Urinary bladder (tissue), 4 donors: ENCODE measurements around the gene U2AF1L4. TPM values are rescaled to one million over a fixed set of nuclear protein-coding genes. Genes with fewer than 3 reads are reported as not detected.
A peak's percentile ranks its signal among the peaks of the same experiment; 100 is the strongest.
"Not testable (repeated sequence)": the region's sequence is repeated elsewhere in the genome, so short reads cannot be mapped to it uniquely, and the experiment has no call there.

Source experiments
- DNase-seq: peaks from one replicate; pipeline ENCODE4 v3.0.0-alpha.2; 2015; ENCODE audit errors: extremely low spot score
- H3K27ac ChIP-seq: one replicate; pipeline ENCODE4 v1.5.1; 2013; ENCODE audit warnings: low read depth, mild to moderate bottlenecking, moderate library complexity
- H3K36me3 ChIP-seq: one replicate; pipeline ENCODE4 v1.6.1; 2013; ENCODE audit warnings: mild to moderate bottlenecking, moderate library complexity; ENCODE audit not compliant: insufficient read depth
- H3K4me1 ChIP-seq: one replicate; pipeline ENCODE4 v1.6.1; 2013; ENCODE audit warnings: mild to moderate bottlenecking, moderate library complexity; ENCODE audit not compliant: insufficient read depth
- H3K4me3 ChIP-seq: one replicate; pipeline ENCODE4 v1.5.1; 2013; ENCODE audit warnings: low read depth, low read length
- WGBS: extraction: QIAGEN DNeasy Blood & Tissue Kit; methylation state at CpG from one replicate; pipeline ENCODE4 v1.1.7; 2013; 5-methylcytosine and 5-hydroxymethylcytosine counted together
- polyA plus RNA-seq: library from polyadenylated mRNA; stranded (reverse); fragments of 200-250 nt; gene quantifications from one replicate; pipeline ENCODE4 v1.2.3, GENCODE V29; 2013
- total RNA-seq: library from RNA; depleted of rRNA; stranded (reverse); fragments of >200 nt; gene quantifications from one replicate; pipeline ENCODE4 v1.2.3, GENCODE V29; 2014
- donor health status: healthy with polysubstance abuse.
- donor health status: healthy.

Gene U2AF1L4
- total and polyA plus RNA-seq, 2 donors, result 9.6 to 25.3 TPM

DNA sequence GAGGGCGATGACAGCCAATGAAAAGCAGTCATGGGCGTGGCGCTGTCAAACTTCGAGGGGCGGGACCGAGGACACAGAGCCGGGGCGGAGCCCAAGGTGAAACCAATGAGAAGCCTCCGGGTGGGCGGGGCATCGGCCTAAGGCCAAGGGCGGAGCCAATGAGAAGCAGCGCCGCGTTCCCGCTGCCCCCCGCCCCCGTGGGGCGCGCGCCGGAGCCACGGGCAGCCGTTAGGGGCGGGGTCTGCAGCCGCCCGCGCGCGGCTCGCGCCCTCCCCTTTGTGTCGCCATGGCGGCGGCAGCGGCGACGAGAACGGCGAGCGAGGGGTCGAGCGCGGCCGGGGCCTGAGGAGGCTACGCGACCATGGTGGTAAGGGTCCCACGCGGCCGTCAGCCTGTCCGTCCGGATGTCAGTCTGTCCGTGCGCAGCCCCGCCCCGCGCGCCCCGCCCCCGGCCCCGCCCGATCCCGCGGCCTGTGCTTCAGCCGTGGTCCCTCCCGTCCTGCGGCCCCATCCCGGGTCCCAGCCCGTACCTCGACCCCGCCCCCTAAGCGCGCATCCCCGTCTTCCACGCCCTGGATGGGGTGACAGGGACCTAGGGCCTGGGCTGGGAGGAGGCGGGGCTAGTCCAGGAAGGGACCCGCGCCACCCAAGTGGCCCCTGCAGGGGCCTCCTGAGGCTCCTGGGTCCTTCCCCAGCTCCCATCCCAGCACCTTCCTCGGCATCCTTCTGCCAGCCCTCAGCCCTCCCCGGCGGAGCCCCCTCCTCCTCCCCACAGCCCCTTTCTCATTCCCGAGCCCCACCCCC, 30.3 kb upstream of the U2AF1L4 start, which contains the start of gene ARHGAP33:
ARHGAP33 (plus strand) TSS at position 267 of the 804 bp plus-strand sequence; CDS start at position 362, 95 bp downstream.
- H3K36me3 ChIP-seq, result no peaks in the 10 kb centered on the region
- H3K27ac ChIP-seq, result no peak within 1 kb of the TSS
- peak within 1 kb of the TSS; percentile 83 for H3K4me3 ChIP-seq
- H3K4me1 ChIP-seq, result no peaks in the 10 kb centered on the region
- WGBS, result 1% methylated on average over 80 of the region's 82 CpGs
- peak; percentile 94 for DNase-seq

DNA sequence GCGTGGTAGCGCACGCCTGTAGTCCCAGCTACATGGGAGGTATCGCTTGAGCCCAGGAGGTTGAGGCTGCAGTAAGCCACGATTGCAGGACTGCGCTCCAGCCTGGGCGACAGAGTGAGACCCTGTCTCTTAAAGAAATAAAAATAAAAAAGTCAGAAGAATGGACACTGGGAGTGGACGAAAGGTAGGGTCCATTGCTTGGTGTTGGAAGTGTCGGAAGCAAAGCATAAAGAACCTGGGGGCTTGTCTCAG, 29.8 kb upstream of the U2AF1L4 start:
- 36% methylated on average over 9 of the region's 9 CpGs for WGBS
- Histone ChIP-seq H3K36me3 (no peaks in the 10 kb centered on the region), H3K4me1 (no peaks in the 10 kb centered on the region), H3K4me3 (peak overlapping the region; percentile 83), H3K27ac (no peak overlapping the region)
- DNase-seq, result no peak

DNA sequence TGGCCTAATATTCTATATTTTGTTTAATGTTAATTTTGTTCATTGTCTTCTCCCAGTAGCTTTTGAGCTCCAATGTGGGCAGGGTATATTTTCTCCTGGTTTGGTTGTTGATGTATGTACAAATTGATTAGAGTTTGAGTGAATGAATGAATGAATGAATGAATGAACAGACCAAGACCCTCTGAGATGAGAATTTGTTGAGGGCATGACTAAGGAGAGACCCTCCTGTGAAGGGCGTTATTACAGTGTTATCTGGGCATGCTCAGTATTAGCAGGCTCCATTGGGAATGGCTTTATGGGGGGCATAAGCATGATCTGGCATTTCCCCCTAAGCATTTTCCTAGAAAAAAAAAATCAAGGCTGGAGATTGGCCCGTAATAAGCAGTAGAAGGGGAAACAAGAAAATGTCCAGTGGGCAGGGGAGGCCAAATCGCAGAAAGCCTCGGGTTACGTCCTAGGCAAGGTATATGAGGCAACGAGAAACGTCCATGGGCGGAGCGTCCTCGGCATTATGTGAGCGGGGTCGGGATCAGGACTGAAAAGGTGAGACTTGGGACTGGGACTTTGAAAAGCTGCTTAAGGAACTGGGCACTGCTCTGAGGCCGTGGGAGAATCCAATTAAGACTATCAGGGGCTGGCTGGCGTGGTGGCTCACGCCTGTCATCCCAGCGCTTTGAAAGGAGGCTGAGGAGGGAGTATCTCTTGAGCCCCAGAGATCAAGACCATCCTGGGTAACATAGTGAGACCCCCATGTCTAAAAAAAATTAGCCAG, 29.2 kb upstream of the U2AF1L4 start:
- no peak for DNase-seq
- Histone ChIP-seq H3K36me3 (no peaks in the 10 kb centered on the region), H3K4me1 (no peaks in the 10 kb centered on the region), H3K27ac (no peak overlapping the region), H3K4me3 (peak overlapping the region; percentile 83)
- 57% methylated on average over 16 of the region's 16 CpGs for WGBS

GRCh38 chr19:35773020-35773806, 28.0 kb upstream of the U2AF1L4 start:
- no peaks in the 10 kb centered on the region for H3K36me3 ChIP-seq
- no peak overlapping the region for H3K27ac ChIP-seq
- no peak overlapping the region for H3K4me3 ChIP-seq
- H3K4me1 ChIP-seq, result no peaks in the 10 kb centered on the region
- 51% methylated on average over 9 of the region's 9 CpGs for WGBS
- DNase-seq, result no peak

- not testable (repeated sequence) for H3K36me3 ChIP-seq, H3K4me1 ChIP-seq, H3K27ac ChIP-seq, DNase-seq, H3K4me3 ChIP-seq
- 95% methylated on average over 5 of the region's 5 CpGs for WGBS
Measured at GRCh38 chr19:35772362-35772761, 27.1 kb upstream of the U2AF1L4 start.

DNA sequence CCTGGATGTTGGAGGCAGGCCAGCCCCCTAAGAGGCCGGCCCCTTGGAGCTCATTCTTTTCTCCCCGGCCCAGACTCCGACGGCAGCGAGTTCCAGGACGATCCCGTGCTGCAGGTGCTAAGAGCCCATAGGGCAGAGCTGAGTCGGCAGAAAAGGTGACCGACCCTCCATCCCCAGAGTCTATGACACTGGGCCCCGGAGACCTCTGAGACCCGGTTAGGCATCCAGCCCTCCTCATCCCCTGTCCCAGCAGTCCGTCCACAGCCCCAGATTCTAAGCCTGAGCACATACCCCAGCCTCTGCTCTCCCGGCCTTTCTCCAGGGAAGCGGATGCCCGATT, 22.8 kb upstream of the U2AF1L4 start:
- DNase-seq, result no peak
- Histone ChIP-seq H3K27ac (no peak overlapping the region), H3K36me3 (no peaks in the 10 kb centered on the region)

DNA sequence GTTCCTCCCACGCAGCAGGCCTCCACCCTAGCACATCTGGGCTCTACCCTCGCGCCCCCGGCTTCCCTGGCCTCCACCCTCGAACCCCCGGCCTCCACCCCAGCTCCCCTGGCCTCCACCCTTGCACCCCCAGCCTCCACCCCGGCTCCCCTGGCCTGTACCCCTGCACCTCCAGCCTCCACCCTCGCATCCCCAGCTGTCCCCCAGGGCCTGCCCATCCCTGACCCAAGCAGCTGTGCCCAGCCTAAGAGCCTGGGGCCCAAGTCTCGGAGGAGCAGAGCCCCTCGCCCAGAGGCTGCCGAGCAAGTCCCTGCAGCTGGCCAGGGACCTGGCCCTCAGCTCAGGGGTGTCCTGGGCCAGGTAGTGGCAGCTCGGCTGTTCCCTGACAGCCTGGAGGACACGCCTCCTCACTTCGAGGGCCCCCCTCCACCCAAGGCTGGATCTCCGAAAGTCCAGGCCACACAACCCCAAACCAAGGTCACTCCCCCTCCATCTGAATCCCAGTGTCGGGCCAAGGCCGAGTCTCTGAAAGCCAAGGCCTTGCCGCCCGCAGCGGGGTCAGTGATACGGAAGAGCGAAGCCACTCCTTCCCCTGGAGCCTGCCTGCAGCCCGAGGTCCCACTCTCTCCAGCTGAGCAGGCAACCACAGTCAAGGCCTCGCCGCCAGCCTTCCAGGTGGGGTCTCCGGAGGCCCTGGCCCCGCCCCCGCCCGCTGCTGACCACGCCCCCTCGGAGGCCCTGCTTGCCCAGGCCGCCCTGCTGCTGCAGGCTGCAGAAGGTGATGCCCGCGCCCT, 22.3 kb upstream of the U2AF1L4 start:
- H3K4me3 ChIP-seq, result no peak overlapping the region
- no peak overlapping the region for H3K27ac ChIP-seq
- WGBS, result 56% methylated on average over 34 of the region's 34 CpGs
- no peaks in the 10 kb centered on the region for H3K4me1 ChIP-seq
- no peak for DNase-seq
- H3K36me3 ChIP-seq, result no peaks in the 10 kb centered on the region

More for the DNA sequence above, 22.8 kb upstream of the U2AF1L4 start:
- 61% methylated on average over 15 of the region's 15 CpGs for WGBS
- no peaks in the 10 kb centered on the region for H3K4me1 ChIP-seq
- H3K4me3 ChIP-seq, result no peak overlapping the region

GRCh38 chr19:35766571-35767104, 21.4 kb upstream of the U2AF1L4 start:
- Histone ChIP-seq H3K27ac (no peak overlapping the region), H3K4me1 (no peaks in the 10 kb centered on the region), H3K36me3 (no peaks in the 10 kb centered on the region), H3K4me3 (no peak overlapping the region)
- DNase-seq, result no peak
- WGBS, result 86% methylated on average over 11 of the region's 11 CpGs

DNA sequence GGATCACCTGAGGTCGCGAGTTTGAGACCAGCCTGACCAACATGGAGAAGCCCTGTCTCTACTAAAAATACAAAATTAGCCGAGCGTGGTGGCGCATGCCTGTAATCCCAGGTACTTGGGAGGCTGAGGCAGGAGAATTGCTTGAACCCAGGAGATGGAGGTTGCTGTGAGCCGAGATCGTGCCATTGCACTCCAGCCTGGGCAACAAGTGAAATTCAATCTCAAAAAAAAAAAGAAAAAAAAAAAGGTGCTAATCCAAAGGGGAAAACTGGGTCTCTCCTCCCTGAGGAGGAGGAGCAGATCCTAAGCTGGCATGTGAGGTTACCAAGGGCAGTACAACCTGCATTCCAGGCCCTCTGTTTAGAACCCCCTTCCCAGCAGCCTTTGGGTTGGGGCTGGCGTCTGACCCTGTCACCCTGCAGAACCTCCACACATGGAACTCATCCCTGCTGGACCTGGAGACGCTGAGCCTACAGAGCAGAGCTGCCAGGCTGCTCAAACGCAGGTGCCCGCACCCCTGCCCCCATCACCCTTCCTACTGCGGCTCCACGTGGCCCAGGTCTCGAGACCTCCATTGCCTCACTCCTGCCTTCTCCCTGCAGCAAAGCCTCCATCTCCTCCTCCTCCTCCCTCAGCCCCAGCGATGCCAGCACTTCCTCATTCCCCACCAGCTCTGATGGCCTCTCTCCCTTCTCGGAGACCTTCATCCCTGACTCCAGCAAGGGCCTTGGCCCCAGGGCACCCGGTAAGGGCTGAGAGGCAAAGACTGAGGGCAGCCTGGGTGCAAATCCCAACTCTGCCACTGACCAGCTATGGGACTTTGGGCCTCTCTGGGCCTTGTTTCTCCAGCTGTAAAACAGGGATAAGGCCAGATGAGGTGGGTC, 19.5 kb upstream of the U2AF1L4 start:
- no peak for DNase-seq
- Histone ChIP-seq H3K36me3 (no peaks in the 10 kb centered on the region), H3K27ac (no peak overlapping the region), H3K4me1 (no peaks in the 10 kb centered on the region), H3K4me3 (no peak overlapping the region)
- 93% methylated on average over 17 of the region's 17 CpGs for WGBS

- no peak overlapping the region for H3K4me3 ChIP-seq
- H3K36me3 ChIP-seq, result no peaks in the 10 kb centered on the region
- WGBS, result 94% methylated on average over 4 of the region's 4 CpGs
- H3K27ac ChIP-seq, result no peak overlapping the region
- no peak for DNase-seq
- no peaks in the 10 kb centered on the region for H3K4me1 ChIP-seq
Measured at GRCh38 chr19:35760711-35761349, 15.6 kb upstream of the U2AF1L4 start.

DNA sequence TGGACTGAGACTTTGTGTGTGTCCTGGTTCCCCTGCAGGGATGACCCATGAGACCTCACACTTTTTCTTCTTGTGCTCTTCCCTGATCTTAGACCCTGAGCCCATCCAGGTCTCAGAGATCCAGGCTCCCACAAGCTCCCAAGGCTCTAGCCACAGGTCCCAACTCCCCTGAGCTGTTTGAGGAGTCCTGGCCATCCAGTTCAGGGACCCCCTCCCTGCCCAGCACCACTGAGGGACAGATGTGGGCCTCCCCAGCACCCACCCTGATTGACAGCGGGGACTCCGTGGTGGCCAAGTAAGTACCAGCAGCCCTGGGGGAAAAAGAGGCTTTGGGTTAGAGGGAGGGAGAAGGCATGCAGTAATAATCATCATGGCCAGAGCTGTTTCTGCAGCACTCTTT, 14.5 kb upstream of the U2AF1L4 start:
- no peak for DNase-seq
- WGBS, result 94% methylated on average over 2 of the region's 2 CpGs
- Histone ChIP-seq H3K4me1 (no peaks in the 10 kb centered on the region), H3K27ac (no peak overlapping the region), H3K4me3 (no peak overlapping the region), H3K36me3 (no peaks in the 10 kb centered on the region)
